Measurements from ENCODE around the gene OR8G5. TPM values are rescaled to one million over a fixed set of nuclear protein-coding genes. Genes with fewer than 3 reads are reported as not detected.

Gene OR8G5
- total RNA-seq, 1 donor from 2014 or later, result not detected

GRCh38 chr11:124301548-124301947 lies 45.4 kb downstream of the OR8G5 start:
- H3K9me3 ChIP-seq (ENCODE audit: insufficient read depth, low read depth, low read length), result no peaks in the 10 kb centered on the region
- Mint-ChIP-seq H3K36me3 (ENCODE audit: low read depth, unreplicated experiment) (no peaks in the 10 kb centered on the region), H3K27me3 (ENCODE audit: low read depth, unreplicated experiment) (no peaks in the 10 kb centered on the region), H3K9me3 (ENCODE audit: unreplicated experiment) (no peaks in the 10 kb centered on the region), H3K4me3 (ENCODE audit: unreplicated experiment) (no peak overlapping the region), H3K4me1 (ENCODE audit: low read depth, unreplicated experiment) (no peaks in the 10 kb centered on the region), H3K27ac (ENCODE audit: unreplicated experiment) (no peak overlapping the region)
- peak; percentile 83 for DNase-seq (ENCODE audit: low read depth)
- H2AFZ ChIP-seq (ENCODE audit: low read depth, low read length), result no peak overlapping the region
- no peak overlapping the region for H3K27ac ChIP-seq (ENCODE audit: low read depth, low read length)
- no peaks in the 10 kb centered on the region for H3K36me3 ChIP-seq (ENCODE audit: insufficient read depth, low read length)
- H3K79me2 ChIP-seq (ENCODE audit: insufficient read depth, low read length), result no peaks in the 10 kb centered on the region
- TF ChIP-seq CTCF (IDR thresholded peaks at IDR 0.05; ENCODE audit: insufficient read depth, low read depth, low read length) (no peak), EZH2 (IDR thresholded peaks at IDR 0.05; ENCODE audit: insufficient read depth, low read length) (no peak)
- no peaks in the 10 kb centered on the region for H4K20me1 ChIP-seq (ENCODE audit: insufficient read depth, low read length)
- no peaks in the 10 kb centered on the region for H3K27me3 ChIP-seq (ENCODE audit: insufficient read depth, low read length)
- no peaks in the 10 kb centered on the region for H3K4me1 ChIP-seq (ENCODE audit: insufficient read depth, low read length)
- H3K9ac ChIP-seq (ENCODE audit: low read length), result no peak overlapping the region
- H3K4me2 ChIP-seq (ENCODE audit: low read length), result no peak overlapping the region
- FAIRE-seq, result no peak
- no peak overlapping the region for H3K4me3 ChIP-seq (ENCODE audit: insufficient read depth, low read depth, low read length)

GRCh38 chr11:124302347-124303125 lies 46.4 kb downstream of the OR8G5 start:
- Histone ChIP-seq H3K27me3 (ENCODE audit: insufficient read depth, low read length) (no peaks in the 10 kb centered on the region), H2AFZ (ENCODE audit: low read depth, low read length) (no peak overlapping the region), H3K4me2 (ENCODE audit: low read length) (no peak overlapping the region), H3K4me3 (ENCODE audit: insufficient read depth, low read depth, low read length) (no peak overlapping the region), H4K20me1 (ENCODE audit: insufficient read depth, low read length) (no peaks in the 10 kb centered on the region), H3K36me3 (ENCODE audit: insufficient read depth, low read length) (no peaks in the 10 kb centered on the region), H3K79me2 (ENCODE audit: insufficient read depth, low read length) (no peaks in the 10 kb centered on the region), H3K4me1 (ENCODE audit: insufficient read depth, low read length) (no peaks in the 10 kb centered on the region), H3K9me3 (ENCODE audit: insufficient read depth, low read depth, low read length) (no peaks in the 10 kb centered on the region), H3K9ac (ENCODE audit: low read length) (no peak overlapping the region), H3K27ac (ENCODE audit: low read depth, low read length) (no peak overlapping the region)
- H3K27ac Mint-ChIP-seq (ENCODE audit: unreplicated experiment), result no peak overlapping the region
- FAIRE-seq (no peak), DNase-seq (ENCODE audit: low read depth) (no peak)
- H3K9me3 Mint-ChIP-seq (ENCODE audit: unreplicated experiment), result no peaks in the 10 kb centered on the region
- no peaks in the 10 kb centered on the region for H3K27me3 Mint-ChIP-seq (ENCODE audit: low read depth, unreplicated experiment)
- no peaks in the 10 kb centered on the region for H3K4me1 Mint-ChIP-seq (ENCODE audit: low read depth, unreplicated experiment)
- no peaks in the 10 kb centered on the region for H3K36me3 Mint-ChIP-seq (ENCODE audit: low read depth, unreplicated experiment)
- no peak overlapping the region for H3K4me3 Mint-ChIP-seq (ENCODE audit: unreplicated experiment)
- TF ChIP-seq EZH2 (IDR thresholded peaks at IDR 0.05; ENCODE audit: insufficient read depth, low read length), result no peak
- TF ChIP-seq CTCF (IDR thresholded peaks at IDR 0.05; ENCODE audit: insufficient read depth, low read depth, low read length), result no peak

GRCh38 chr11:124307093-124307492 lies 50.9 kb downstream of the OR8G5 start:
- TF ChIP-seq CTCF (IDR thresholded peaks at IDR 0.05; ENCODE audit: insufficient read depth, low read depth, low read length) (no peak), EZH2 (IDR thresholded peaks at IDR 0.05; ENCODE audit: insufficient read depth, low read length) (no peak)
- Histone ChIP-seq H3K4me3 (ENCODE audit: insufficient read depth, low read depth, low read length) (no peak overlapping the region), H3K36me3 (ENCODE audit: insufficient read depth, low read length) (no peaks in the 10 kb centered on the region), H2AFZ (ENCODE audit: low read depth, low read length) (no peak overlapping the region), H4K20me1 (ENCODE audit: insufficient read depth, low read length) (no peaks in the 10 kb centered on the region), H3K79me2 (ENCODE audit: insufficient read depth, low read length) (no peaks in the 10 kb centered on the region), H3K27me3 (ENCODE audit: insufficient read depth, low read length) (no peaks in the 10 kb centered on the region), H3K27ac (ENCODE audit: low read depth, low read length) (no peak overlapping the region), H3K9ac (ENCODE audit: low read length) (no peak overlapping the region), H3K4me2 (ENCODE audit: low read length) (no peak overlapping the region), H3K4me1 (ENCODE audit: insufficient read depth, low read length) (peaks cover 5% of the 10 kb centered on the region), H3K9me3 (ENCODE audit: insufficient read depth, low read depth, low read length) (no peaks in the 10 kb centered on the region)
- no peak overlapping the region for H3K27ac Mint-ChIP-seq (ENCODE audit: unreplicated experiment)
- no peaks in the 10 kb centered on the region for H3K4me1 Mint-ChIP-seq (ENCODE audit: low read depth, unreplicated experiment)
- FAIRE-seq (no peak), DNase-seq (ENCODE audit: low read depth) (no peak)
- no peaks in the 10 kb centered on the region for H3K9me3 Mint-ChIP-seq (ENCODE audit: unreplicated experiment)
- H3K4me3 Mint-ChIP-seq (ENCODE audit: unreplicated experiment), result no peak overlapping the region
- H3K36me3 Mint-ChIP-seq (ENCODE audit: low read depth, unreplicated experiment), result no peaks in the 10 kb centered on the region
- H3K27me3 Mint-ChIP-seq (ENCODE audit: low read depth, unreplicated experiment), result no peaks in the 10 kb centered on the region
